BLaER1 (cell line): ENCODE data around the gene FAM177A1.
"Not testable (repeated sequence)": the region's sequence is repeated elsewhere in the genome, so short reads cannot be mapped to it uniquely, and the experiment has no call there.

Experiments used
- H3K27ac ChIP-seq: shearing (Covaris generic); formaldehyde crosslinking; 2 replicates; pipeline ENCODE4 v1.8.1; 2022
- H3K27me3 ChIP-seq: shearing (Covaris generic); formaldehyde crosslinking; 2 replicates; pipeline ENCODE4 v1.8.1; 2022
- H3K36me3 ChIP-seq: shearing (Covaris generic); formaldehyde crosslinking; 2 replicates; pipeline ENCODE4 v1.8.1; 2022
- H3K4me1 ChIP-seq: shearing (Covaris generic); formaldehyde crosslinking; 2 replicates; pipeline ENCODE4 v1.8.1; 2022
- H3K4me2 ChIP-seq: shearing (Covaris generic); formaldehyde crosslinking; 2 replicates; pipeline ENCODE4 v1.8.1; 2022
- H3K4me3 ChIP-seq: shearing (Covaris generic); formaldehyde crosslinking; 2 replicates; pipeline ENCODE4 v1.8.1; 2022
- H3K9ac ChIP-seq: shearing (Covaris generic); formaldehyde crosslinking; 2 replicates; pipeline ENCODE4 v1.8.1; 2022
- H3K9me3 ChIP-seq: shearing (Covaris generic); formaldehyde crosslinking; 2 replicates; pipeline ENCODE4 v1.8.1; 2022
- H4K20me1 ChIP-seq: shearing (Covaris generic); formaldehyde crosslinking; 2 replicates; pipeline ENCODE4 v1.8.1; 2022
- Cebpa-rat ChIP-seq: shearing (Covaris generic); IDR thresholded peaks from 2 replicates; pipeline ENCODE4 v1.8.1; 2022

Gene FAM177A1

DNA sequence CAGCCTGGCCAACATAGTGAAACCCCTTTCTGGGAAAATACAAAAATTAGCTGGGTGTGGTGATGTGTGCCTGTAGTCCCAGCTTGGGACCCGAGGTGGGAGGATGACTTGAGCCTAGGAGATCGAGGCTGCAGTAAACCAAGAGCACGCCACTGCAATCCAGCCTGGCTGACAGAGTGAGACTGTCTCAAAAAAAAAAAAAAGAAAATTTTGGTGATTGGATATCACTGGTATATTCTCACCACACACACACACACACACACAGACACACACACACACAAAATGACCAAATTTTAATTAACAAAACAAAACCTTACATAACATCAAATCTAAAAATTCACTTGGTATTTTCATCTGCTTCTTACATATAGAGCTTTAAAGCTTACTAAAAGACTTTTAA is 3.4 kb upstream of the FAM177A1 start:
- Histone ChIP-seq H3K27ac (no peak overlapping the region), H3K4me2 (no peak overlapping the region)

DNA sequence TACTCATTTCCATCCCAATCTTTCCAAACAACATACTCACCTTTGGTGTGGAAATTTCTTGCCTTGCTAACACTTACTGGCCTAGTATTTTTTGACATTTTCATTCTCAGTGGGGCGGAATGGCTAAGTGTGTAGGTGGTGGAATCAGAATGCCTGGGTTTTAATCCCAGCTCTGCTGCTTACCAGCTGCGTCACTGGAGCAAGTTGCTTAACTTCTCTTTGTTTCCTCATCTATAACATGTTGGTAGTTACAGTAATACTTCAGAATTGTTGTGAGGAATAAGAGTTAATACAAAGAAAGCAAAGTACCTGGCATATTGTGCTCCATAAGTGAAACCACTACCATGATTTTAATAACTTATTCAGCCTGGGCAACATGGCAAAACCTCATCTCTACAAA is 3.0 kb upstream of the FAM177A1 start:
- no peak for TF ChIP-seq Cebpa-rat
- Histone ChIP-seq H3K4me3 (no peak overlapping the region), H3K4me1 (peaks cover 18% of the 10 kb centered on the region), H3K9ac (no peak overlapping the region), H3K4me2 (no peak overlapping the region), H4K20me1 (no peaks in the 10 kb centered on the region), H3K27ac (no peak overlapping the region), H3K36me3 (no peaks in the 10 kb centered on the region), H3K9me3 (no peaks in the 10 kb centered on the region), H3K27me3 (no peaks in the 10 kb centered on the region)

More for the DNA sequence above, 3.4 kb upstream of the FAM177A1 start:
- Histone ChIP-seq H3K36me3 (no peaks in the 10 kb centered on the region), H3K4me1 (peaks cover 15% of the 10 kb centered on the region), H3K4me3 (no peak overlapping the region), H4K20me1 (no peaks in the 10 kb centered on the region), H3K9ac (no peak overlapping the region), H3K9me3 (no peaks in the 10 kb centered on the region), H3K27me3 (no peaks in the 10 kb centered on the region)
- no peak for TF ChIP-seq Cebpa-rat

DNA sequence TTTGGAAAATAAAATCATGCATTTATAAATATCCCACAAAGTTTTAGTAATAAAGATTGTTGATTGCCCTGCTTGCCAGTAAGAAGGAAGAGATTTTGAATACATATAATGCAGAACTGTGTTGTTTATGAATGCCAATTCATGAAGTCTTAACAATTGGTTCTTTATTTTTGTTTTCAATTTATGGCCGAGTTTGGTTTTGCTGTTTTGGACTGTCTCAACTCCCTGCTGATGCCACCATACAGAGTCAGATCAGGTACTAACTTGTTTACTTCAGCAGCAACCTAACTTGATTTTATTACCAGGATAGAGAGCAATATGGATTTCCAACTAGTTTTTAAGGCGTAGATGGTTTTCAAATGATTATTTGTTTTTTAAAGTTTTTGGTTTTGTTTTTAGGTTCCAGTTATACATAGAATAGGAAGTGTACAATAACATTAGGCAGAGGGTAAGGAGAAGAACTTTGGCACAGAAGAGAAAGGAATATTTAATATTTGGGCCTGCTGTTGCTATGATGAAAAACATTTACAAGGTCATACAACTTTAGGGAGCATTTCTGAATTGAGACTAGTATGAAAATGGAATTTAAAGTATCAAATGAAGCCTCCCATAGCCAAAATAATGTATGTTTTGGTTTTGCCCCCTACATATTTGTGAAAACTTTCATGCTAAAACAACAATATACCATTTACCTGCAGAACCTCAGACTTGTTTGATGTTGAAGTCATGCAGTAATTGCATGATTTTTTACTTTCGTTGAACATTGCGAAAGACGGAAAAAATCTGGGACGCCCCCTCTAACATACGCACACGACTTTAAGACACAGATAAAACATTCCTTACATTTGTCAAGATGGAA is 904 bp upstream of the FAM177A1 start:
- Histone ChIP-seq H3K27ac (peak overlapping the region; percentile 66), H3K4me3 (peak overlapping the region; percentile 88), H4K20me1 (no peaks in the 10 kb centered on the region), H3K27me3 (no peaks in the 10 kb centered on the region), H3K9me3 (no peaks in the 10 kb centered on the region), H3K4me1 (peaks cover 18% of the 10 kb centered on the region), H3K9ac (peak overlapping the region; percentile 82), H3K4me2 (peak overlapping the region; percentile 85), H3K36me3 (peaks cover 5% of the 10 kb centered on the region; the same call in 1 of the 2 replicates)
- no peak for TF ChIP-seq Cebpa-rat

DNA sequence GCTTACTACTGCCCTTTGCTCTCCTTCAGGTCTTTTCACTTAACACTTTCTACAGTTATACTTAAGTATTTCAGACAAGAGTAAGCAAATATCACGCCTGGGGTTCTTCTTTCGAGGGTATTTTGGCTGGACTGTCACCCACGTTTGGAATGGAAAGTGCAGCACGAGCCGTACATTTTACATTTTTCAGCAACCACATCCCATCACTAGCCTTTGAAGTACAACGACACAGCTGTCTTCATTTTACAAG is 349 bp upstream of the FAM177A1 start:
- H3K4me2 ChIP-seq: peak overlapping the region; percentile 85
- H3K27me3 ChIP-seq: no peaks in the 10 kb centered on the region
- H3K4me1 ChIP-seq: peaks cover 18% of the 10 kb centered on the region
- peak overlapping the region; percentile 88 for H3K4me3 ChIP-seq
- H4K20me1 ChIP-seq: no peaks in the 10 kb centered on the region
- peak overlapping the region; percentile 66 for H3K27ac ChIP-seq
- peaks cover 5% of the 10 kb centered on the region; the same call in 1 of the 2 replicates for H3K36me3 ChIP-seq
- no peaks in the 10 kb centered on the region for H3K9me3 ChIP-seq
- H3K9ac ChIP-seq: peak overlapping the region; percentile 82
- TF ChIP-seq Cebpa-rat: no peak

DNA sequence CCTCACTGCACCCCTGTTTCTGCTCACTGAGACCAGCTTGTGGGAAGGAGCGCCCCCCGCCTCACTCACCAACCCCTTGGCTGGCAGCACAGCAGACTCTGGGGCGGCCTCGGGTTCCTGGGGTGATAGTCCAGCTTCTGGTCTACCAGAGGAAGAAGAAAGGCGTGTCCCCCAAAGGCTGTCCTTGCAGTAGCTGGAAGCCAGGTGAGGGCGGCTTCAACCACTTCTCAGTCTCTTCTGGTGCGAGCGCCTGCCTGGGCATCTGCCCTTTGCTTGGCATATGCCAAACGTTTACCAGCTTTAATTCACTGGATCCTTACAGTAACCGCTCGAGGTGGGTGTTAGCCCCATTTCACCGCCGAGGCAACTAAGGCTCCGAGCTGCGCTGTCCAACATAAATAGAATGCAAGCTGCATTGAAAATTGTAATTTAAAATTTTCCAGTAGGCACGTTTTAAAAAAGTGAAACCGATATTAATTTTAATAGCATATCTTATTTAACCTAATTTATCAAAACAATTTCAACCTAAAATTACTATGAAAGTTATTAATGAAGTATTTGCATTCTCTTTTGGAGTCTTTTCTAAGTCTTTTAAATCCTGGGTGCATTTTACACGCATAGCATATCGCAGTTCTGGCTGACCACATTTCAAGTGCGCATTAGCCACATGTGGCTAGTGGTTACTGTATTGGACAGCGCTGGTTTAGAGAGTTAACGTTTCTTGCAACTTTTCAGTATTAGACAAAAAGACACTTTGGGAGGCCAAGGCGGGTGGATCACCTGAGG is 872 bp downstream of the FAM177A1 start:
- H3K4me1 ChIP-seq: peaks cover 18% of the 10 kb centered on the region
- H3K4me3 ChIP-seq: peak overlapping the region; percentile 88
- H3K36me3 ChIP-seq: peaks cover 12% of the 10 kb centered on the region; the same call in 1 of the 2 replicates
- no peaks in the 10 kb centered on the region for H3K27me3 ChIP-seq
- H4K20me1 ChIP-seq: no peaks in the 10 kb centered on the region
- H3K9ac ChIP-seq: peak overlapping the region; percentile 82
- H3K27ac ChIP-seq: peak overlapping the region; percentile 73
- TF ChIP-seq Cebpa-rat: no peak
- H3K9me3 ChIP-seq: no peaks in the 10 kb centered on the region
- peak overlapping the region; percentile 85 for H3K4me2 ChIP-seq

DNA sequence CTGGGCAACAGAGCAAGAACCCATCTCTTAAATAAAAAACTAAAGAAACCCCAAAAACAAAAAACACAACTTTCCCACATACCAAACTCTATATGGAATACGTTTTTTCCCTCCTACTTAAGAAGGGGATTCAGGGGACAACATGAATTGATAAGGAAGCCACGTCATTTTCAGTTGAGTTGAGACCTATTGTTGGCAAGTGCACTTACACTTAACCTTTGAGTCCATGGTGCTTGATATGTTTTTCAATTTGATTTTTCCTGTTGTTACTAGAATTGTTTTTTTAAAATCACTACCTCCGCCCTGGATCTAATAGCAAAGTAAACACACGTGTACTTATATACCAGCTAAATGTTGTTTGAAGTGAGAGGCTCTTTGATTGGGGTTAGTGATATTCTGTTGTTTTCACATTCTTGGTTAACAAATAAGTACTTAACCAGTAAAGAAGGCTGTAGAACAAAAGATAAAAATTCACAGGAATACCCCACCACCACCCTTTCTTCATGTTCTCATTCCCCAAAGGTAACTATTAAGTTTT is 2.0 kb downstream of the FAM177A1 start:
- Histone ChIP-seq H3K4me2 (no peak overlapping the region), H3K36me3 (peaks cover 20% of the 10 kb centered on the region; the same call in 1 of the 2 replicates), H4K20me1 (no peaks in the 10 kb centered on the region), H3K4me3 (no peak overlapping the region), H3K27me3 (no peaks in the 10 kb centered on the region), H3K9ac (no peak overlapping the region), H3K9me3 (no peaks in the 10 kb centered on the region), H3K4me1 (peaks cover 18% of the 10 kb centered on the region), H3K27ac (no peak overlapping the region)
- no peak for TF ChIP-seq Cebpa-rat

DNA sequence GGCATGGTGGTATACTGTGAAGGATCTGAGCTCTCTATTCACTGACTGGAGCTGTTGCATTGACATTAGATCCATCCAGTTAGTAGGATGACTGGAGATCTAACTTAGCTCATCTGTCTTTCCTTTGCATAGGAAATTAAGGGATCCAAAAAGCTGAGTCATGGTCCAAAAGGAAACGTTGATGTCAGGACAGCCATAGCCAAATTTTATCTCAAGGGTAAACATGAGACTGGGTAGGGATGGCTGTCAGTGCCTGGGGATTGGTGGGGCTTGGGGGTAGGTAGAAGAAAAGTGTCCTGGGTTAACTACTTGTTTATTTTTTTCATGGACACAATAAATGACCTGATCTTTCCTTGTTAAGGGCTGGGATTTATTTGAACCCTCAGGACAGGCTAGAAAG is 4.6 kb downstream of the FAM177A1 start:
- Histone ChIP-seq H3K27ac (no peak overlapping the region), H3K36me3 (peaks cover 30% of the 10 kb centered on the region)

DNA sequence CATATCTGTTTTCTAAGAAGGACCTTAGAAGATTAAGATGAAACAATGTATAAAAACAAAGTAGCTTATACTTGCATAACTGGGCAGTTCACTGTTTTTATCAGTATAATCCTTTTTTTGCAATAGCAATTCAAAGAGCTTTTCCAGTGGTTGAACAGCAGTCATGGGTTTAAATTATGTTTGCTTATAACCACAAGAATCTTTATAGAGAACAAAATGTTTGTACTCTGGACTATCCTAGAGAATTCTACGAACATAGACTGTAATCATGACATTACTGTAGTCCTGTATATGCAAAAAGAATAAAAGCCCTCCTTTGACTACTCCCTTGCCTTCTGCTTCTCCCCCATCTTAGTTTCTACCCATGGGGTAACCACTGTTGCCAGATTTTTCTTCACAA is 5.7 kb downstream of the FAM177A1 start:
- H4K20me1 ChIP-seq: no peaks in the 10 kb centered on the region
- H3K27ac ChIP-seq: no peak overlapping the region
- H3K27me3 ChIP-seq: no peaks in the 10 kb centered on the region
- H3K4me2 ChIP-seq: no peak overlapping the region
- H3K9me3 ChIP-seq: no peaks in the 10 kb centered on the region
- no peak overlapping the region for H3K9ac ChIP-seq
- H3K4me3 ChIP-seq: no peak overlapping the region
- no peak for TF ChIP-seq Cebpa-rat
- peaks cover 12% of the 10 kb centered on the region for H3K4me1 ChIP-seq
- peaks cover 37% of the 10 kb centered on the region for H3K36me3 ChIP-seq

More for the DNA sequence above, 4.6 kb downstream of the FAM177A1 start:
- no peaks in the 10 kb centered on the region for H4K20me1 ChIP-seq
- no peak overlapping the region for H3K4me3 ChIP-seq
- no peak overlapping the region for H3K9ac ChIP-seq
- H3K4me1 ChIP-seq: peaks cover 13% of the 10 kb centered on the region
- no peaks in the 10 kb centered on the region for H3K27me3 ChIP-seq
- no peaks in the 10 kb centered on the region for H3K9me3 ChIP-seq
- no peak overlapping the region for H3K4me2 ChIP-seq
- no peak for TF ChIP-seq Cebpa-rat

DNA sequence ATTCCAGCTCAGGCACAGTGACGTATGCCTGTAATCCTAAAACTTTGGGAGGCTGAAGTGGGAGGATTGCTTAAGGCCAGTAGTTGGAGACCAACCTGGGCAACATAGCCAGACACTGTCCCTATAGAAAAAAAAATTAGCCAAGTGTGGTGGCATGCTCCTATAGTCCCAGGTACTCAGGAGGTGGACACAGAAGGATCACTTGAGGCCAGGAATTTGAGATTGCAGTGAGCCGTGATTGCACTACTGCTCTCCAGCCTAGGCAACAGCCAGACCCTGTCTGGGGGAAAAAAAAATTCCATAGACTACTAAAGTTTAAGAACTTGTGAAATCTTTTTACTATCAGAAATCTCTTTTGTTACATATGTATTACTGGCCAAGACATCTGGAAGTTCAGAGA is 6.6 kb downstream of the FAM177A1 start:
- no peaks in the 10 kb centered on the region for H3K27me3 ChIP-seq
- no peak for TF ChIP-seq Cebpa-rat
- H3K9ac ChIP-seq: no peak overlapping the region
- no peak overlapping the region for H3K27ac ChIP-seq
- no peaks in the 10 kb centered on the region for H4K20me1 ChIP-seq
- H3K36me3 ChIP-seq: peaks cover 42% of the 10 kb centered on the region
- no peaks in the 10 kb centered on the region for H3K9me3 ChIP-seq
- no peak overlapping the region for H3K4me3 ChIP-seq
- no peak overlapping the region for H3K4me2 ChIP-seq
- peaks cover 4% of the 10 kb centered on the region for H3K4me1 ChIP-seq

DNA sequence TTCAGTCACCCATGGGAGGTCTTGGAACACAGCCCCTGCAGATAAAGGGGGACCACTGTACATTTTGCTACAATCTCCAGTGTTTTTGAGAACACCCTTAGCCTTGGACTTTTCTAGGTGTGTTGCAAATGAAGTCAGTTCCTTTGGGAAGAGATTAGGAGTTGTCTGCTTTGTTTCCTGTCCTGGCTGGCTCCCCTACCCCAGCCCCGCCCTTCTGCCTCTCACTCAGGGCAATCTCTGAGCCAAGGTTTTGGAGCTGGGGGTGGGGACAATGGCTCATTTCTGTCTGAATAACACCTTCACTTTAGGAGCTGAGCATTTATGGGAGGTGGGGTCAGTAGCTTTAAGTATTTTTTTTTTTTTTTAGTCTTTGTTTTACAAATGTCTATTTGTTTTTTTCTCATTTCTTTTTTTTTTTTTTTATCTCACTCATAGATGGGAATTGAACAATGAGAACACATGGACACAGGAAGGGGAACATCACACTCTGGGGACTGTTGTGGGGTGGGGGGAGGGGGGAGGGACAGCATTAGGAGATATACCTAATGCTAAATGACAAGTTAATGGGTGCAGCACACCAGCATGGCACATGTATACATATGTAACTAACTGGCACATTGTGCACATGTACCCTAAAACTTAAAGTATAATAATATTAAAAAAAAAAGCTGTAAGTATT is 15.2 kb downstream of the FAM177A1 start:
- not testable (repeated sequence) for H4K20me1 ChIP-seq, H3K27me3 ChIP-seq, H3K4me3 ChIP-seq, H3K4me1 ChIP-seq, H3K9ac ChIP-seq, H3K27ac ChIP-seq, H3K4me2 ChIP-seq, H3K9me3 ChIP-seq
- peaks cover 36% of the 10 kb centered on the region for H3K36me3 ChIP-seq

DNA sequence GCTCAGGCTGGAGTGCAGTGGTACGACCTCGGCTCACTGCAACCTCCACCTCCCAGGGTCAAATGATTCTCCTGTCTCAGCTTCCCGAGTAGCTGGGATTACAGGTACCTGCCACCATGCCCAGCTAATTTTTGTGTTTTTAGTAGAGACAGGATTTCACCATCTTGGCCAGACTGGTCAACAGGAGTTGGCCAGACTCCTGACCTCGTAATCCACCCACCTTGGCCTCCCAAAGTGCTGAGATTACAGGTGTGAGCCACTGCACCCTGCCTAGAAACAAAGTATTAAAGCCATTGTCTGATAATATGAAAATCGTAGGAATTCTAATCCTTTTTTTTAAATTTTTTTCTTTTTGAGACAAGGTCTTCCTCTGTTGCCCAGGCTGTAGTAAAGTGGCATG is 19.7 kb downstream of the FAM177A1 start:
- peaks cover 23% of the 10 kb centered on the region for H3K36me3 ChIP-seq
- H3K27me3 ChIP-seq, H3K4me3 ChIP-seq, H4K20me1 ChIP-seq, H3K4me1 ChIP-seq, H3K27ac ChIP-seq, H3K9me3 ChIP-seq, H3K9ac ChIP-seq, H3K4me2 ChIP-seq: not testable (repeated sequence)
